GM18867 (cell line): ENCODE measurements around the gene OR6B1.

Experiments used
- ATAC-seq: cut with Tn5 transposase; IDR thresholded peaks from one replicate; pipeline ENCODE4 v1.9.1; 2021; ENCODE audit warnings: mild to moderate bottlenecking, moderate library complexity; ENCODE audit not compliant: unreplicated experiment

Gene OR6B1

DNA sequence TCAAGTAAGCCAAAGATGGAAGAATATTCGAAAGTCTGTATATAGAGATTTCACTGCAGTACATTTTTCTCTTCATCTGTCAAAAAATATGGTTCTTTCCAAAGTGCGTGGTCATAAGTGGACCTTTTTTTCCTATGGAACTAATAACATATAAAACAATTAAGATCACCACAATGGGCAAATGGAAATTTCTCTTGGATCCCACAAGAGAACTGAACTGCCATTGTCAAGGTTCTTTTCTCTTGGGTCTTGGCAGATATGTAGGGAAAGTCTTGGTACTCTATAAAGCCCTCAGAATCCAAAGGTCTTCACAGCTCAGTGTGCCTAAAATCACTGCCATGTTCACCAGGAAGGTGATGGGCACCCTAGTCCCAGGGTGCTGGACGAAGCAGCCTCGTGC lies at the start of gene OR6B1:
TSS of gene OR6B1 (plus strand) at position 301 of the 400 bp plus-strand sequence. CDS start 3,677 bp downstream, outside the sequence.
- no peak for ATAC-seq

DNA sequence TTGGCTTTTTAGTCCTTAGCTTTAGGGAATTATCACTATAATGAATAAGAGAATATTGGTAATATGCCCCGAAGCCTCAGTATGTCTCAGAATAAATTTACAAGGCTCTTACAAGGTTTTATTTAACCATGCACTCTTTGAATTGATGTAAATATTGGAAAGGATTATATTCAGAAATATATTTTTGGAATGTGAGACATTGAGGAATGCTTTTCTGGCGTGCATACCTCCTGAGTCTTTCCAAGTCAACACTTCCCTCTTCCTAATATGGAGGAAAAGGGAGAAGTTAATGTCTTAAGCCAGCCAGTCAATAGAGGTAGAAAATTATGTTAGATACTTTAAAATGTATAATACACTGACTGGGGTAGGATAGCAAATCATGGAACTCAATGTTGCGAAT lies 46.7 kb upstream of the OR6B1 start:
- ATAC-seq = no peak

DNA sequence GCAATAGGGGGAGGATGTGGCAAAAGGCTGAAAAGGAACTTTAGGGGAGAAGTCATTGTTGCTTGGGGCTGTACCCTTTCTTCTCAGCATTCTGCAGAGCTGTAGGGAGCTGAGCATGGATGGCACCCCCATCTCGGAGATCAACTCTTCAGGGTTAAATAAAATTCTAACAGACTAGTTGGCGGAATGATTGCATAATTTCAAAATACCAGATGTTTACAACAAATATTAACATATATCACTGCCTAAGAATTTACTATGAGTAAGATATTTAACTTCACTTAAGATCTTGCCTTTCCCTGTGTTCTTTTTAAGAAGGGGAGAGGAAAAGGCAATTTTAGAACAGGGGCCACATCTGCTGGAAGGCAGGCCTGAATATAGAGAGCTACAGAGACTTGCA lies 46.0 kb upstream of the OR6B1 start:
- no peak for ATAC-seq

DNA sequence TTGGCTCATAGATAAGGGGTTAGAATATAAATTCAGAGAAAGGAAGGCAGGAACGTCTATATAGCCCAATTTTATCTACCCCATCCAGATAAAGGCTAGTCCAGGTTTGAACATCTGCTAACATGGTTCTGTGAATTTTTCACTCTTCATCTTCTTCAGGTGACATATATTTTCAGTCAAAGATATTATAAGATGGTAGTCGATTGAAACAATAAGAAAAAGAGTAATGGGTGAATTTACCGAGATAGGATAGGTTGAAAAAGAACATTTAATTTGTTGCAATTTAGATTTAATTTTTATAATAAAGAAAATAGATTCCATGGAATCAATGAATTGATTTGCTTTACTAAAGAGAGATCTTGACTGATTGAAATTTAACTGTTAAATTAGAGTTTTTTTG lies 45.6 kb upstream of the OR6B1 start, which contains the start of gene OR2F1:
TSS of gene OR2F1 (plus strand) at position 301 of the 400 bp plus-strand sequence. CDS start 5,127 bp downstream, outside the sequence.
- no peak for ATAC-seq

DNA sequence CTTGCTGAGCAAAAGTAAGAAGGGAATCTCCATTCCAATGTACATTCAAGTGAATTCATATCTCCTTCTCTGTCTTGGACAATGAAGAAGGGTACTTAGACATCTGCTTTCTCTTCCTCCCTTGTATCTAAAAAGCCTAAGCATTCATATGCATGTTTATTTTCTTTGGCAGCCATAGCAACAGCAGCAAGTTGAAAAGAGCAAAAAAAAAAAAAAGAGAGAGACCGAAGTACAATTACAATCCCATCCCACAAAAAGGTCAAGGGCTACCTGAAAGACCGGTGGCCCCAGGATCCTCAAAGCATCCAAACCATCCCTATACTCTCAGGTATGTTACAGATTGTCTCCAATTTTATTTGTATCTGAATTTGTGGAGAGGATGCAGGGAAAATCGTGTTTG lies 41.3 kb upstream of the OR6B1 start:
- no peak for ATAC-seq

DNA sequence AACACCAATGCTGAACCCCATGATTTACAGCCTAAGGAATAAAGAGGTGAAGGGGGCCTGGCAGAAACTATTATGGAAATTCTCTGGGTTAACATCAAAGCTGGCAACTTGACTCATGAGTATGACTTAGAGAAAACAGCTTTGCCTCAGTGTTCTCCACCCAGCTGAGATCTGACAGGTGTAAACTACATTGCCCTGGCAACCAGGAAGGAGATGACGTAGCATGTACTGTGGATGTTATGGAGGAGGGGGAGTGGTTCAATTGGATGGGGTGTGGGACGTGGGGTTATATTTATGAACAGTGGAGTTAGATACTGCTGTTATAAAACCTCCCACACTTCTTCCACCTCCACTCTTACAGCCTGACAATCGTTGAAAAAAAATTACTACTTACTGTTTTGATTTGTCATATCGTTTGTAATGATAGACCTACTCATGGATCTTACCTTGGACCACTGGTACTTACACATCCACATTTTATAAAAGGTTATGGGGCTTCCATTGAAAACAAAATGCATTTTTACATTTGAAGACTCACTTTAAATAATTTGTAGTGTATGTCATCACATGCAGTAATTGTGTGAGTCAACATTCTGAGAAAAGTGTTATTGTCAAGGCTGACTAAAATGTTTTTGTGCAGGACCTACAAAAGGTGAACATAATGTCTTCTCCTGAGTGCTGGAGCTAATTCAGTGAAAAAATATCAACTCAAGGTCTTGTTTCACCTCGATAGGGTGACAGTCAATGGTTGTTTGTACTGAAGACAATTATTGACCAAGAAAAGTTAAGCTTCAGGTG lies 39.1 kb upstream of the OR6B1 start:
- no peak for ATAC-seq

DNA sequence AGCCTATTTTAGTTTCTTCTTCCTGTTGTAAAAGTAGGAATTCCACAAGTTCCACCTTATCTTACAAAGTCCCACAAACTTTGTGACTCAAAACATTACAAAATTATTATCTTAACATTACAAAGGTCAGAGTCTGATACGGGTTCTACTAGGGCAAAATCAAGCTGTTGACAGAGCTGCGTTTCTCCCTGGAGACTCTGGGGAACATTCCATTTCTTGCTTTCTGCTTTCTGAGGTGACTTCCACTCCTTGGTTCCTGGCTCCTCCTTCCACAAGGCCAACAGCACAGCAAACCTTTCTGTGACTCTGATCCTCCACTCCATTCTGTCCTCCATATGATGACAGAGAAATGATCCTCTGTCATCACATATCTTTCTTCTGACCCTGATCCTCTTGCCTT lies 34.8 kb upstream of the OR6B1 start:
- no peak for ATAC-seq

DNA sequence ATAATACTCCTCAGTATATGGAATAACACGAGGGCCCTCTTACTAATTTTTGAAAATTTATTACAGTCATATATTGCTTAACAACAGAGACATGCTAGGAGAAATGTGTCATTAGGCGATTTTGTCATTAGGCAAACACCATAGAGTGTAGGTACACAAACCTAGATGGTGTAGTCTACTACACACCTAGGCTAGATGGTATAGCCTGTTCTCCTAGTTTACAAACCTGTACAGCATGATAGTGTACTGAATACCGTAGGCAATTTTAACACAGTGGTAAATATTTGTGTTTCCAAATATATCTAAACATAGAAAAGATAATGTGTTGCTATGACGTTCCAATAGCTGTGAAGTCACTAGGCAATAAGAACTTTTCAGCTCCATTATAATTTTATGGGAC lies 32.7 kb upstream of the OR6B1 start:
- ATAC-seq = no peak

DNA sequence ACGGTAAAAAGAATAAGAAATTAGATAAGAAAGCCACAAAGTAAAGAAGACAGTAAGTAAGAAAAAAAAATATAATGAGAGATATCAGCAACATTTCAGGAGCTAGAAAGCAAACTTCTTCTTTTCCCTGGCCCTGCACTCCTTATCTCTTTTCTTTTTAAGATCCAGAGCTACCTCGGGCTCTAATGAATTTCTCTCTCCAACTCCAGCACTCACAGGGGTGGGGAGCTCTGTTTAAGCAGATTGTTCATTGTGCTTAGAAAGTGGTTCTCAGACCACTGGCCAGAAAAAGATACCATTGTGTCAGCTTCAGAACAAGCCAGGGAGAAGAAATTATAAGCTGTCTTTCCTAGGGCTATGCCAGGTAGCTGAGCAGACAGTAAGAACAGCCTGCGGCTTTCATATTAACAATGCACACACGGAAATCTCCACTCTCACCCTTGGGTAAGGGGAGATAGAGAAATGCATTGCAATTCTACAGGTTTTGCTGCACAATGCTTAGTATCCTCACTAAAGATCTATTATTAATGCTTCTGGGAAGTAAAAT lies 26.2 kb upstream of the OR6B1 start:
- ATAC-seq = no peak

DNA sequence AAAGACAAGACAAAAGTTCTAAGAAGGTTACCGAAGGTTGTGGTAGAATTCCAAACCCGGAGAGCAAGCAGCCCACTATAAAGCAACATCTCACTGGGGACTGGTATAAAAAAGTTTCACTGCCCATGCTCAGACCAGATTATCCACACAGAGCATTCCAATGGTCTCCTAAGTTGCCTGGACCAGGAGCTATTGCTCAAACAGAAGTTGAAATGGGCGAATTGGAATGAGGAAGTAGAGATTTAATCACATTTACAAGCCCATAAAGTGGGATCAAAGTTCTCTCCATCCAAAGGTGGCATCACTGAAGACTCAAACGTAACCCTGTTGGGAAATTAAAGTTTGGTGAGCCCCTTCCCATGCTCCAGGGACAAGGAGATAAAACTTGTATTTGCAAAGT lies 25.7 kb upstream of the OR6B1 start:
- no peak for ATAC-seq

DNA sequence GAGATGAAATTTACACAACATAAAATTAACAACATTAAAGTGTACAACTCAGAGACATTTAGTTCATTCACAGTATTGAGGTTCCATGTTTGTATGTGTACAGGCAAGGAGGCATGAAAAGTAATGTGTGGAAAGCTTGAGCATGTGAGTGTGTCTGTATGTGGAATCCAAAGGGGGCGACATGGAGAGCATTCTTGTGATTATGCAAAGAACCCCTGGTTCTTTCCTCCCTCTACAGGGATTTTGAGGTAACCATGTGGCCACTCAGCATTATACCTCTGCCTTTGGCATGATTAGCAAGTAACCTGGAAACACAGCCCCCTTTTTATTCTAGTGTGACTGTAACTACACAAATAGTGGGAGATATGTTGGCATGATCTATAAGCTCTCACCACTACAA lies 24.5 kb upstream of the OR6B1 start:
- ATAC-seq = no peak

DNA sequence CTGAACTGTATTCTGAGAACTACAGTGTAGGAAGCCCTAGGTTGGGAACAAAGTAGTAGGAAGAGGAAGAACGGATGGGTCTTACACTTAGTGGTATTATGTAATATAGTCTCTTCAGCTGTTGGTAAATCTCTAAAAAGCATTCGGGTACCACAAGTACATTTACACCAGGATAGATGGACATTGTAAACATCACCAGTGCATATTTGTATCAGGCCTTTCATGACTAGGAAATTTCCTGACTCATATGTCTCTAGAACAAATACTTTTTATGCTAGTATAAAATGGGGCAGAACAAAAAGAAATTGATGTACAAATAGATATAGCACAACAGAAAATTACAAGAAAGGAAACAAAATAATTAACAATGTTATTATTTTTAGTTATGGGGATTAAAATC lies 21.5 kb upstream of the OR6B1 start:
- no peak for ATAC-seq

DNA sequence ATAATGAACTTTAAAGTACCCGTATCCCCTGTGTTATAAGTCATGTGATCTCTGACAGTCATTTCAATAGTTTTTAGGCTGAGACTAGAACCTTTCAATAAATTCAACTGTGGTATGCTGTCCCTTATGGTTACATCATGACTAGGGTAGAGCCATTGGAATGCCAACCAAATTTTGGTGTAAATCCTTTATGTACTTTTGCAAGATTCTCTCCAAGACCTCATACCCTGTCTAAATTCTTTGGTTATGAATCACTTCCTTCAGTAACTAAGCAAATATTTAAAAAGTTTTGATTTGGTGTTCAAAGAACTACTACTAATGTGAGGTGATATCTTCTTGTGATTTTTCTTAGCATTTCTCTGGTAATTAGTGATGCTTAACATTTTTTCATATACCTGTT lies 20.8 kb upstream of the OR6B1 start:
- ATAC-seq = no peak

DNA sequence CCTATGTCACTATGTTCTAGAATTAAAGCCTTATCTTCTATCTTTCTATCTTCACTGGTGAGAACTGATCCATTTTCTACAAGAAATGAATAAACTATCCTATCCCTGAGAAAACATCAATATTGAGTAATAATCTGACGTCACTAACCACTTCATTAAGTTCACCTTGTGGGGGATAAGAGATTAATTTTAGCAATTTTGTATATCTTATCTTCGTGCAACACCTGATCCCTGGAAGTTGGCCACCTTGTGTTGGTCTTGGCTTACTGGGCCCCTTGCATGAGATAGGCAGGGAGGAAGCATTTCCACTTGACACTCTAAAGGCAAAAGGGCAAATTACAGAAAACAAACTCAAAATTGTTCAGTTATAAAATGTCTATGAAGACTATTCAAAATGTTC lies 20.1 kb upstream of the OR6B1 start:
- ATAC-seq = no peak

DNA sequence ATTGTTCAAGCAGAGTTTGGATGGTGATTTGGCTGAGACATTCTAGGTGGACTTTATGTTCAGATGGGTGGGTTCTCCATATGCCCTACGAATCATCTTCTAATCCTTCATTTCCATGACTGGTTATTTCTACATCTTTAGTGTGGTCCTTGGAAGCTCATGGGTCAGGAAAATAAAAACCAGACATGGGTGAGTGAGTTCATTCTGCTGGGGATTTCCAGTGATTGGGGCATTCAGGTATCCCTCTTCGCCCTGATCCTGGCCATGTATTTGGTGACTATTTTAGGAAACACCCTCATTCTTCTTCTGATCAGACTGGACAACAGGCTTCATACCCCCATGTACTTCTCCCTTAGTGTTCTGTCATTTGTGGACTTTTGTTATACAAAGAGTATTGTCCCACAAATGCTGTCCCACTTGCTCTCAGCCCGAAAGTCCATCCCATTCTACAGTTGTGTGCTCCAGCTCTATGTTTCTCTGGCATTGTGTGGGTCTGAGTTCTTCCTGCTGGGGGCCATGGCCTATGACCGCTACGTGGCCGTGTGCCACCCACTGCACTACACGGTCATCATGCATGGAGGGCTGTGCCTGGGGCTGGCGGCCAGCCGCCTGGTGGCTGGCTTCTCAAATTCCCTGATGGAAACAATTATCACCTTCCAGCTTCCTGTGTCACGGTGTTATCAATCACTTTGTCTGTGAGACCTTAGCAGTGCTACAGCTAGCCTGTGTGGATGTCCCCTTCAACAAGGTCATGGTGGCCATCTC lies 19.2 kb upstream of the OR6B1 start:
- no peak for ATAC-seq

DNA sequence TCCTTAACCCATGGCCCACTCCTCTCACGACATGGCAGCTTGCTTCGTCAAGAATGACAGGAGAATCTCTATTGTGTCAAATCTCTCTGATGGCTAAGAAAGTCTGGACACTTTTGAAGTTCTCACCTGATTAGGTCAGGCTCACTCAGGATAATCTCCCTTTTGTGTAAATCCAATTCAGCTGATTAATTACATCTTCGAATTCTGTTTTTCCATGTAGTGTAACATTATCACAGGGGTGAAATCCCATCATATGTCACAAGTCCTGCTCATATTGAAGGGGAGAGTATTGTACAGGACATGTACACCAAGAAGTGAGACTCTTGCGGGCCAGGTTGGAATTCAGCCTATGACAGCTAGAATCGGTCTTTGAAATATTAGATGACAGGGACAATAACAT lies 16.2 kb upstream of the OR6B1 start:
- ATAC-seq = no peak

DNA sequence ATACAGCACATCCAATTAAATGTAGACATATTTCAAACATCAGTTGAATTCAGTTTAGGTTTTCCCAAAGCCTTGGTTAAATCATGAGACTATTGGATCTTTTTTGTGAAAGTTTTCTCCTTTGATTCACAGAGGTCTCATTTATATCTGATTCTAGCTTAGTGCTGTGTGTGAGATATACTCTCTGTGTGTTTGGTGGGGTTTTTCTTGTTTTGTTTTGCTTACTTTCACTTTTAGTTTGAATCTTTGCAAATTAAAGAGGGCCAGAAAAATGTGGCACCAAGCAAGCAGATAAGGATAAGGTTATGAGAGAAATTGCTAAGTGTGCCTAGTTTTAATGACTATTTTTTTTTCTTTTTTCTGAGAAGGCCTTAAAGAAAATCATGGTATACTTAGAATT lies 12.6 kb upstream of the OR6B1 start:
- ATAC-seq = peak; percentile 59

DNA sequence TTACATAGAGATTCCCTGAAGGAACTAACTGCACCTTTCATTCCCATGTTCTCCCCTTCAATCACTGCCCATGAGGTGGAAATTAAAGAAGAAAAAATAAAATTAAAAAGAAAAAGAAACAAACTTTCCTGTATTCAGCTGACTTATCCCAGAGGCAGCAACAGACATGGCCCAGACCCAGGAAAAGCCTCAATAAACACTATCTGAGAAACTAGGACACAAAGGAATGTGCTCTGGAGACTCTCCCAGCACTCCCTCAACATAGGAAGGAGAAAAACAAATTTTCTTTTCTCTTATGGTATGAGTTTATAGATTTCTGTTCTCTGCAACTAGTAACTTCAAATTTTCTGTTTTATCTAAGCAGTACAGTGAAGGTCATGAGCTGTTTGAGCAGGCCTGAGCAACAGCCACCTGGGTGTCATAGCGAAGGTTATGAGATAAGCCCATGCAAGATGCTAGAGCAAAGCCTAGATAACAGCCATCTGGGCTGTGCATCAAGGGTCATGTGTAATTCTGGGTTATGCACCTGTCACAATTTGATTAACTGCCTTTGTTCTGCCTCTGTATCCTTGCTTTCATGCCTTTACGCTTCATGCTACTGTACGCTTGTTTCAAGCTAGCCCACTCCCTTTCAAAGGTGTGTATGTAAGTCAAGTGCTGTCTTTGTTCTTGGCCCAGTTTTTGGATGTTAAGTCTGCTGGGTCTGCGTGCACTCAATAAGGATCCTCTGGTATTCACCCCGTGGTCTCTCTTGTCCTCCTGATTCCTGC lies 11.0 kb upstream of the OR6B1 start:
- ATAC-seq = no peak

DNA sequence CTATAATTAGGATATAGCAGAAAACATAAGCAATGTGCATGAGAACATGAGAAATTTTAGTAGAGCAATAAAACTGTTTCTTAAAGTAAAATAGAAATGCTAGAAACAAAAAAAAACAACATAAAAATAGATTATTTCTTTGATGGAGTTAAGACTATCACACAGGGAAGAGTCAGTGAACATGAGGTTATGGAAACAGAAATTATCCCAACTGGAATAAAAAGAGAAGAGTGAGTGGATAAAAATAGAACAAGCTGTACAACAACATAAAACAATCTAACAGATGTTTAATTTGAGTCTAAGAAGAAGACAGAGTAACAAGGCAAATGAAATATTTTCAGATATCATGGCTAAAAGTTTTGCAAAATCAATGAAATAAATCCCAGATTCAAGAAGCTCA lies 7.5 kb upstream of the OR6B1 start:
- ATAC-seq = no peak

DNA sequence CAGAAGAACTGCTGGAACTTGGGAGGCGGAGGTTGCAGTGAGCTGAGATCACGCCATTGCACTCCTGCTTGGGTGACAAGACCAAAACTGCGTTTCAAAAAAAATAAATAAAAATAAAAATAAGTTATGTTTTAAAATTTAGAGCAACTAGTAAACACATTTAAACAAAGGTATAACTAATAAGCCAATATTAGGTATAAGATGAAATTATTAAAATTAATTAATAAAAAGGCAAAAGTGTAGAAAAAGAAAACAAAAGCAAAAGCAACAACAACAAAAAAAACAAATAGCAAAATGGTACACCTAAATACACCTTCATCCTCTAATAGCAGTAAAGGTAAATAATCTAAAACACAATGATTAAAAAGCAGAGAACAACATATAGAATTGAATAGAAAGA lies 6.2 kb upstream of the OR6B1 start:
- ATAC-seq = no peak

DNA sequence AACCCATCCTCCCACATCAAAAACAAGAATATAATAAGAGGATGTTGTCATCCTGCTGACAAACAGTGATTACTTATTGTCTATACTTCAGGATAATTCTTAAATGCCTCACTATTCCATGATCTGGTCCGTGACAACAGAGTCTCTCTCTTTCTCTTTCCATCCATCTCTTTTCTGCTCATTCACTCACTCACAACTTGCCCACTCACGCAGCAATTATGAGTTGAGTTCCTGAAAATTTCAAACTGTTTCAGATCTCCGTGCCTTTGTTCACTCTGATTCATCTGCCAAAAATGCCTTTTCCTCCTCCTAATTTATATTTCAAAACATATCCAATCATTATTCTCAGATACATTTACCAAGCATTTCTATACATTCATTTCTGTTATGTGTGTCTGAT lies 1.4 kb downstream of the OR6B1 start:
- ATAC-seq = no peak
